ENCODE results near the gene ISLR2. TPM values are rescaled to one million over a fixed set of nuclear protein-coding genes. Genes with fewer than 3 reads are reported as not detected.

Gene ISLR2
- total RNA-seq, 6 donors from 2014 or later = under 0.01 to 2.5 (median 1.3) TPM; not detected in 3

DNA sequence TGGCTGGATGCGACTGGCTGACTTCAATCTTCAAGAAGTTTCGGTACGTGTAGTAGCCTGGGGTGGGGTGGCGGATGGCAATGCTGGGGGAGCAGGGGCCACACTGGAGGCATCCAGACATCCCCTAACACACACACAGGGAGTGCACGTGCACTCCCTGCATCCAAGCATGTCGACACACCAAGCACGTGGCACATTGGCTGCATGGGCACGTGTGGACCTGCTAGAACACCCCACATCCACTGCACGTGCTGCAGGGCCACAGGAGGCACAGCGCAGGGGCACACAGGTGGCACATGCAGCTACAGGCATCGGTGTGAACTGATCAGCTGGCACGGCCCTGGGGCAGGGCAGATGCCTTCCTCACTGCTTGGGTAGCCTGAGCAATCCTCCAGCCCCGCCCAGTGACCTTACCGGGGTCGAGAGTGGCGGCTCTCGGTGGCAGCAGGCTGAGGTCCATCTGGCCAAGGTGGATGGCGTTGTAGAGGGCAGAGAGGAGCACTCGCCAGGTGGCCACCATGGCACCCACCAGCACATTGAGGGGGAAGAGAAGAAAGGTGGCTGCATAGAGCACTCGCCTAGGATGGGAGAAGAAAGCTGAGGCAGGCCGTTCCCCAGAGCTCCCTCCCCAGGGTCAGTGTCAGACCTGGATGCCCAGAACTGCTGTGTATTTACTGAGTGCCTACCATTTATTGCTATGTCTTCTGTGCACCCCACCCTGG lies 50.7 kb downstream of the ISLR2 start:
- no peak for ATAC-seq (ENCODE audit: low FRiP score in 2 of 2)
- Histone ChIP-seq H3K36me3 (no peaks in the 10 kb centered on the region), H3K4me1 (peaks cover 17 to 29% (median 22%) of the 10 kb centered on the region in 4 donors), H3K27ac (no peak overlapping the region), H3K4me3 (no peak overlapping the region), H3K27me3 (no peaks in the 10 kb centered on the region), H3K9me3 (no peaks in the 10 kb centered on the region)
- 83 to 85% methylated on average over 7 to 19 of the region's 21 CpGs for WGBS, 2 donors
- DNase-seq = peak in 1 of 2 donors; percentile 59
- no peak for TF ChIP-seq POLR2AphosphoS5 (IDR thresholded peaks at IDR 0.05)
- TF ChIP-seq EP300 (IDR thresholded peaks at IDR 0.05) = no peak
- TF ChIP-seq CTCF (IDR thresholded peaks at IDR 0.05) = no peak
- TF ChIP-seq POLR2A (IDR thresholded peaks at IDR 0.05) = no peak

GRCh38 chr15:74182131-74182530 lies 51.7 kb downstream of the ISLR2 start:
- Histone ChIP-seq H3K9me3 (no peaks in the 10 kb centered on the region), H3K27me3 (no peaks in the 10 kb centered on the region), H3K27ac (no peak overlapping the region), H3K36me3 (no peaks in the 10 kb centered on the region), H3K4me1 (peaks cover 17 to 29% (median 22%) of the 10 kb centered on the region in 4 donors), H3K4me3 (no peak overlapping the region)
- ATAC-seq (ENCODE audit: low FRiP score in 2 of 2) (no peak), DNase-seq (no peak)
- WGBS, 2 donors = 92 to 100% methylated on average over 1 to 8 of the region's 8 CpGs
- TF ChIP-seq CTCF (IDR thresholded peaks at IDR 0.05) = no peak
- TF ChIP-seq POLR2A (IDR thresholded peaks at IDR 0.05) = no peak
- TF ChIP-seq POLR2AphosphoS5 (IDR thresholded peaks at IDR 0.05) = no peak
- TF ChIP-seq EP300 (IDR thresholded peaks at IDR 0.05) = no peak

GRCh38 chr15:74184582-74185091 lies 54.3 kb downstream of the ISLR2 start:
- H3K4me3 ChIP-seq = no peak overlapping the region
- no peaks in the 10 kb centered on the region for H3K27me3 ChIP-seq
- WGBS, 2 donors = 76 to 86% methylated on average over 11 to 12 of the region's 12 CpGs
- DNase-seq = peak in 1 of 2 donors; percentile 52
- peaks cover 6 to 14% (median 10%) of the 10 kb centered on the region in 4 donors for H3K4me1 ChIP-seq
- no peak overlapping the region for H3K27ac ChIP-seq
- H3K9me3 ChIP-seq = no peaks in the 10 kb centered on the region
- no peak for TF ChIP-seq POLR2A (IDR thresholded peaks at IDR 0.05)
- TF ChIP-seq EP300 (IDR thresholded peaks at IDR 0.05) = no peak
- TF ChIP-seq CTCF (IDR thresholded peaks at IDR 0.05) = no peak
- no peak for TF ChIP-seq POLR2AphosphoS5 (IDR thresholded peaks at IDR 0.05)
- no peak for ATAC-seq (ENCODE audit: low FRiP score in 2 of 2)
- no peaks in the 10 kb centered on the region for H3K36me3 ChIP-seq

DNA sequence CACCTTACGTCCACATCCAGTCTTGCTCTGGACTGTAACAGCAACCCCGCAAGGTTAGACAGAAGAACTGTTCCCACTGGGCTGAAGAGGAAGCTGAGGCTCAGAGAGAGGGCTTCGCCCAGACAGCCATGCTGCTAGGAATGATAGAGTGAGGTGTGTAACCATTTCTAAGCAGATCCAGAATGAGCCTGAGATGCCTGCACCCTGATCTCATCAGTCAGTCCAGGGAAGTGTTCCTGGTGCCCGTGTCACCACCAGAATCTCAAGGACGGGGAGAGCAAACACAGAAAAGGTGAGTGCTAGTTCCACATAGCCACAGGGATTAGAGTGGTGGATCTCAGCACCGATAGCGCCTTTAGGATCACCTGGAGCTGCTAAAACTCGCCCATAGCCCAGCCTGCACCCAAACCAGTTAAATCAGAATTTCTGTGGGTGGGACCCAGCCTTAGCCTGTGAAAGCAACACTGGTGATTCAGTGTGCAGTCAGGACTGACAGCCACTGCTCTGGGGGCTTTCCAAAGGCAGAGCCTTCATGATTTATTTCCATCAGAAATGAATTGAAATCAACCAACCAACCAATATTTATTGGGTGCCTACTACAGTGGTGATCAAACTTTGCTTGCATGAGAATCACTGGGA lies 55.4 kb downstream of the ISLR2 start:
- WGBS, 2 donors = 67 to 87% methylated on average over 6 to 8 of the region's 8 CpGs
- ATAC-seq (ENCODE audit: low FRiP score in 2 of 2) = no peak
- H3K9me3 ChIP-seq = no peaks in the 10 kb centered on the region
- H3K4me3 ChIP-seq = no peak overlapping the region
- DNase-seq = no peak
- H3K4me1 ChIP-seq = peaks cover 0 to 2% (median 1%) of the 10 kb centered on the region in 4 donors
- no peak overlapping the region for H3K27ac ChIP-seq
- TF ChIP-seq EP300 (IDR thresholded peaks at IDR 0.05) (no peak), POLR2AphosphoS5 (IDR thresholded peaks at IDR 0.05) (no peak), CTCF (IDR thresholded peaks at IDR 0.05) (no peak), POLR2A (IDR thresholded peaks at IDR 0.05) (no peak)
- H3K36me3 ChIP-seq = no peaks in the 10 kb centered on the region
- no peaks in the 10 kb centered on the region for H3K27me3 ChIP-seq

Small RNAs within 50 kb of the gene (small RNA-seq; reads per million reads assigned to genes)
- 0 reads per million in 4 donors for gene RF00017

Other genes starting within 250 kb of the ISLR2 start
- 10 to 100 TPM in 2 of 6 donors, 1 to 10 TPM in 4; 6.0 to 25.9 (median 8.0) TPM for gene LOXL1, start 204.1 kb upstream of the ISLR2 start, total RNA-seq
- gene STOML1, start 138.3 kb upstream of the ISLR2 start, total RNA-seq = 10 to 100 TPM; 12.2 to 23.3 (median 18.3) TPM
- gene PML, start 135.9 kb upstream of the ISLR2 start, total RNA-seq = 100 to 1,000 TPM in 2 of 6 donors, 10 to 100 TPM in 4; 63.1 to 247 (median 92.9) TPM
- gene GOLGA6A, start 48.0 kb upstream of the ISLR2 start, total RNA-seq = under 1 TPM in 1 of 6 donors, not detected in 5; 0.30 TPM
- 10 to 100 TPM; 11.5 to 48.4 (median 21.3) TPM for gene ISLR, start 43.1 kb downstream of the ISLR2 start, total RNA-seq
- gene STRA6, start 72.2 kb downstream of the ISLR2 start, total RNA-seq = 1 to 10 TPM in 1 of 6 donors, under 1 TPM in 2, not detected in 3; 0.22 to 3.5 (median 0.88) TPM
- gene CCDC33, start 105.7 kb downstream of the ISLR2 start, total RNA-seq = 10 to 100 TPM in 1 of 6 donors, 1 to 10 TPM in 4, not detected in 1; 3.8 to 43.4 (median 4.2) TPM
- 1 to 10 TPM in 4 of 6 donors, under 1 TPM in 1, not detected in 1; 0.91 to 8.4 (median 1.1) TPM for gene CYP11A1, start 237.1 kb downstream of the ISLR2 start, total RNA-seq

All from upper lobe of left lung (tissue), 6 donors.